Thoracic aorta (tissue), 2 donors: ENCODE results near the gene ANKRD23. TPM values are rescaled to one million over a fixed set of nuclear protein-coding genes. Genes with fewer than 3 reads are reported as not detected.

Experiments
- ATAC-seq: fragments of 150-250 bp; one replicate; pipeline ENCODE4 v1.8.0; 2017; ENCODE audit warnings: low read depth; ENCODE audit not compliant: insufficient number of reproducible peaks, low FRiP score
- DNase-seq: peaks from one replicate; pipeline ENCODE4 v3.0.0-alpha.2; 2020; ENCODE audit warnings: low spot score
- H3K27ac ChIP-seq, 2 donors: fragments of 200-600 bp; sonication (generic); 1 replicate in 1 of 2; 2 replicates in 1 of 2; pipeline ENCODE4 v1.5.1; 2016; ENCODE audit warnings: mild to moderate bottlenecking in 2 of 2, moderate library complexity in 2 of 2
- H3K27me3 ChIP-seq: fragments of 200-600 bp; sonication (generic); replicated peaks from 2 replicates; pipeline ENCODE4 v1.6.0; 2016; ENCODE audit warnings: mild to moderate bottlenecking; ENCODE audit not compliant: insufficient read depth
- H3K36me3 ChIP-seq: fragments of 200-600 bp; sonication (generic); one replicate; pipeline ENCODE4 v1.5.1; 2016
- H3K4me1 ChIP-seq, 2 donors: fragments of 200-600 bp; sonication (generic); 1 replicate in 1 of 2; 2 replicates in 1 of 2; pipeline versions ENCODE4 v1.5.1 to v1.6.0; 2016; ENCODE audit warnings: low read depth in 2 of 2, mild to moderate bottlenecking in 1 of 2; ENCODE audit not compliant: control insufficient read depth in 1 of 2
- H3K4me3 ChIP-seq: fragments of 200-600 bp; sonication (generic); 2 replicates; pipeline ENCODE4 v1.5.1; 2016; ENCODE audit warnings: mild to moderate bottlenecking
- H3K9me3 ChIP-seq: fragments of 200-600 bp; sonication (generic); 2 replicates; pipeline ENCODE4 v1.5.1; 2016
- total RNA-seq, 2 donors: library from RNA; depleted of rRNA; stranded (reverse); fragments of >200 nt; gene quantifications; one replicate each; pipeline versions ENCODE4 v1.1.0 to v1.2.3, GENCODE V29; 2016
- TF ChIP-seq, protein P1 (sequence below): fragments of 200-600 bp; sonication (generic); IDR thresholded peaks from one replicate; pipeline ENCODE4 v1.5.1; 2019; ENCODE audit warnings: antibody characterized with exemption

Gene ANKRD23
- total RNA-seq, 2 donors from 2014 or later: 6.0 to 8.4 TPM

DNA sequence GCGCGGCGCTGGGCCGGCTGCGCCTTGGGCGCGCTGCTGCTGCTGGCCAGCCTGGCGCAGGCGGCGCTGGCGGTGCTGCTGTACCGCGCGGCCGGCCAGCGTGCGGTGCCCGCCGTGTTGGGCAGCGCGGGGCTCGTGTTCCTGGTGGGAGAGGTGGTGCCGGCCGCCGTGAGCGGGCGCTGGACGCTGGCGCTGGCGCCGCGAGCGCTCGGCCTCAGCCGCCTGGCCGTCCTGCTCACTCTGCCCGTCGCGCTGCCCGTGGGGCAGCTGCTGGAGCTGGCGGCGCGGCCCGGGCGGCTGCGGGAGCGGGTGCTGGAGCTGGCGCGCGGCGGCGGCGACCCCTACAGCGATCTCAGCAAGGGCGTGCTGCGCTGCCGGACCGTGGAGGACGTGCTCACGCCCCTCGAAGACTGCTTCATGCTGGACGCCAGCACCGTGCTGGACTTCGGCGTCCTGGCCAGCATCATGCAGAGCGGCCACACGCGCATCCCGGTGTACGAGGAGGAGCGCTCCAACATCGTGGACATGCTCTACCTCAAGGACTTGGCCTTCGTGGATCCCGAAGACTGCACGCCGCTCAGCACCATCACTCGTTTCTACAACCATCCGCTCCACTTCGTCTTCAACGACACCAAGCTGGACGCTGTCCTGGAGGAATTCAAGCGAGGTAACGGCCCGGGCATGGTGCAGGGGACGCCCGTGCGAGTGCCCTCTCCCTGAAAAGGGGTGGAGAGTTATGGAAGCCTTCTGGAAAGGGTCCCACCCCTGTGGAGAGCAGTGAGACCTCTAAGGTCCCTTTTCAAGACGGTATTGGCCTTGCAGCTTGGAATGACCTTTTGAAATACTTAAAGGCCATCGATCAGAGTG lies 26.8 kb downstream of the ANKRD23 start:
- Histone ChIP-seq H3K4me1 (peaks cover 28 to 51% of the 10 kb centered on the region in 2 donors), H3K27me3 (no peaks in the 10 kb centered on the region), H3K27ac (no peak overlapping the region), H3K36me3 (no peaks in the 10 kb centered on the region), H3K9me3 (no peaks in the 10 kb centered on the region), H3K4me3 (peak overlapping the region; percentile 63)
- TF ChIP-seq, protein P1, sequence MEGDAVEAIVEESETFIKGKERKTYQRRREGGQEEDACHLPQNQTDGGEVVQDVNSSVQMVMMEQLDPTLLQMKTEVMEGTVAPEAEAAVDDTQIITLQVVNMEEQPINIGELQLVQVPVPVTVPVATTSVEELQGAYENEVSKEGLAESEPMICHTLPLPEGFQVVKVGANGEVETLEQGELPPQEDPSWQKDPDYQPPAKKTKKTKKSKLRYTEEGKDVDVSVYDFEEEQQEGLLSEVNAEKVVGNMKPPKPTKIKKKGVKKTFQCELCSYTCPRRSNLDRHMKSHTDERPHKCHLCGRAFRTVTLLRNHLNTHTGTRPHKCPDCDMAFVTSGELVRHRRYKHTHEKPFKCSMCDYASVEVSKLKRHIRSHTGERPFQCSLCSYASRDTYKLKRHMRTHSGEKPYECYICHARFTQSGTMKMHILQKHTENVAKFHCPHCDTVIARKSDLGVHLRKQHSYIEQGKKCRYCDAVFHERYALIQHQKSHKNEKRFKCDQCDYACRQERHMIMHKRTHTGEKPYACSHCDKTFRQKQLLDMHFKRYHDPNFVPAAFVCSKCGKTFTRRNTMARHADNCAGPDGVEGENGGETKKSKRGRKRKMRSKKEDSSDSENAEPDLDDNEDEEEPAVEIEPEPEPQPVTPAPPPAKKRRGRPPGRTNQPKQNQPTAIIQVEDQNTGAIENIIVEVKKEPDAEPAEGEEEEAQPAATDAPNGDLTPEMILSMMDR: no peak
- ATAC-seq (no peak), DNase-seq (no peak)

DNA sequence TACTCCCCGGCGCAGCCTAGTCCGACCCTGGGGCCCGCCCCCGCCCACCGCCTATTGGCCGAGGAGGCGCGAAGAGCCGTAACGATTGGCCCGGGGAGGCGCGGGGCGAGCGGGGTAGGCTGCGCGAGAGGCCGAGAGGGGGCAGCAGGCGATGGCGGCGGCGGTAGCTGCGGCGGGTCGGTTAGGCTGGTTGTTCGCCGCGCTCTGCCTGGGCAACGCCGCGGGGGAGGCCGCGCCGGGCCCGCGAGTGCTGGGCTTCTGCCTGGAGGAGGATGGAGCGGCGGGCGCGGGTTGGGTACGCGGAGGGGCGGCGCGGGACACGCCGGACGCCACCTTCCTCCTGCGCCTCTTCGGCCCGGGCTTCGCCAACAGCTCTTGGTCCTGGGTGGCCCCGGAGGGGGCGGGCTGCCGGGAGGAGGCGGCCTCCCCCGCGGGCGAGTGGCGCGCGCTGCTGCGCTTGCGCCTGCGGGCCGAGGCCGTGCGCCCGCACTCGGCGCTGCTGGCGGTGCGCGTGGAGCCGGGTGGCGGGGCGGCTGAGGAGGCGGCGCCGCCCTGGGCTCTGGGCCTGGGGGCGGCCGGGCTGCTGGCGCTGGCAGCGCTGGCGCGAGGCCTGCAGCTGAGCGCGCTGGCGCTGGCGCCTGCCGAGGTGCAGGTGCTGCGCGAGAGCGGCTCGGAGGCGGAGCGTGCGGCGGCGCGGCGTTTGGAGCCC lies 27.5 kb downstream of the ANKRD23 start, which contains the start of gene CNNM3:
CNNM3 (plus strand) TSS at position 142 of the 709 bp plus-strand sequence; CDS start at position 152, 10 bp downstream.
- Histone ChIP-seq H3K4me1 (peaks cover 27 to 57% of the 10 kb centered on the region in 2 donors), H3K27ac (peak within 1 kb of the TSS; percentile 68 to 77), H3K9me3 (no peaks in the 10 kb centered on the region), H3K27me3 (no peaks in the 10 kb centered on the region), H3K36me3 (no peaks in the 10 kb centered on the region), H3K4me3 (peak within 1 kb of the TSS; percentile 83)
- DNase-seq (peak; percentile 84), ATAC-seq (peak; percentile 81)
- TF ChIP-seq, protein P1: peak; percentile 71

DNA sequence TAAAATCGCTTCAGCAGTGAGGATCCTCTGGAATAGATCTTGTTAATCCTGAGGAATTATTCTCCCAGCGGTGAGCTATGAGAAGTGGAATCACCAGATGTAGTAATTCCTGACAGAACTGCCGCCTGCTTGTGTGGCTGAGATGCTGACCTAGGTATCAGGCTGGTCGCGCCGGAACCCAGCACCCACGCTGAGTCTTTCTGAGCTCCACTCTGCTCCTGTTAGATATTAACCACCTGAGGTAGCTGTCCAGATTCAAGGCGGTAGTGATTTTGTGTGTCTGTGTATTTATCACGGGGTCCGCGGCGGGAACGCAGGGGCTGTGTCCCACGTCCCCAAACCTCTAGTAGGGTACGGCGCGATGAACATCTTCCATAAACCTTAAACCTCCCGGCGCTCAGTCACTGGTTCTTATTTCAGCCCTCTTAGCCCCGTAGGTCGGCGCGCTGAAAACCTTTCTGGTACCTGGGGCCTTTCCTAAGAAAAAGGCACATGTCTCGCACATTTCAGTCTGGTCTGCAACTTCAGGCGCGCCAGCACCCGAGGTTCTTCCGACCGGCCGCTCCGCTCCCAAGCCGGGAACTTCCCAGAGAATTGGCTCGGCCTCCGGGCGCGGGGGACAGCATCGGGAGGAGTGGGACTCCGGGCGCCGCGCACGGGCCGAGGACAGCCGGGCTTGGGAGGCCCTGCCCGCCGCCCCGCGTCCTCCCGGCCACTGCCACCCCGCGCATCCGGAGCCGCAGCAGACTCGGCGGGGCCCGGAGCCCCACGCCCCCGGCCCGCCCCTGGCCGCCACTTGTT lies 28.3 kb downstream of the ANKRD23 start:
- no peaks in the 10 kb centered on the region for H3K27me3 ChIP-seq
- DNase-seq: no peak
- ATAC-seq: no peak
- no peaks in the 10 kb centered on the region for H3K36me3 ChIP-seq
- peak overlapping the region; percentile 83 for H3K4me3 ChIP-seq
- peak overlapping the region; percentile 68 to 77 for H3K27ac ChIP-seq
- no peaks in the 10 kb centered on the region for H3K9me3 ChIP-seq
- peaks cover 25 to 51% of the 10 kb centered on the region in 2 donors for H3K4me1 ChIP-seq
- TF ChIP-seq, protein P1: no peak

DNA sequence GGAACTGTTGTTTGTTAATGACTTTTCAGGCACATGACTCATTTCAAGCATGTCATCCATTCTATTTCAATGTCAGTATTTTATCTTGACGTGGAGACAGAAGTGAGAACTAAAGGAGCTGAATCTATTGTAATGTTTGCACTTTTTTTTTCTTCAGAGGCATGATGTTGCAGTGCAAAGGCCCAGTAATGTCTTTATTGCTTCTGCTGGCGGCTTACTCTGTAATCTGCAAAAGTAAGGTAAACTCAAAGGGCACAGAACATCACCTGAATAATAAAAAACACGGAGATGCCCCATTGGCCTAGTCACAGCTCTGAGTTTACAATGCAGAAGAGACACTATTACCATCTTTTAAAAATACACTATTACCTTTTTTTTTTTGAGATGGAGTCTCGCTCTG lies 30.2 kb downstream of the ANKRD23 start:
- DNase-seq (no peak), ATAC-seq (no peak)
- peaks cover 14 to 32% of the 10 kb centered on the region in 2 donors for H3K4me1 ChIP-seq
- no peaks in the 10 kb centered on the region for H3K27me3 ChIP-seq
- TF ChIP-seq, protein P1: no peak
- no peaks in the 10 kb centered on the region for H3K36me3 ChIP-seq
- no peaks in the 10 kb centered on the region for H3K9me3 ChIP-seq
- no peak overlapping the region for H3K4me3 ChIP-seq
- H3K27ac ChIP-seq: no peak overlapping the region
